Suprapubic skin (tissue), 4 donors: ENCODE measurements around the gene TCTN2. TPM values are rescaled to one million over a fixed set of nuclear protein-coding genes. Genes with fewer than 3 reads are reported as not detected.

ENCODE experiments used
- DNase-seq, 2 donors: peaks; one replicate each; pipeline ENCODE4 v3.0.0-alpha.2; 2019; ENCODE audit warnings: low spot score in 2 of 2
- H3K27ac ChIP-seq: fragments of 200-600 bp; sonication (generic); one replicate; pipeline ENCODE4 v1.5.1; 2019
- H3K27me3 ChIP-seq: fragments of 200-600 bp; sonication (generic); one replicate; pipeline ENCODE4 v1.5.1; 2019
- H3K36me3 ChIP-seq: fragments of 200-600 bp; sonication (generic); one replicate; pipeline ENCODE4 v1.5.1; 2019
- H3K4me1 ChIP-seq: fragments of 200-600 bp; sonication (generic); one replicate; pipeline ENCODE4 v1.5.1; 2019
- H3K4me3 ChIP-seq: fragments of 200-600 bp; sonication (generic); one replicate; pipeline ENCODE4 v1.5.1; 2019; ENCODE audit warnings: mild to moderate bottlenecking
- H3K9me3 ChIP-seq: fragments of 200-600 bp; sonication (generic); one replicate; pipeline ENCODE4 v1.5.1; 2019
- CTCF ChIP-seq, 2 donors: fragments of 200-600 bp in 1 of 2; fragments of 450-650 bp in 1 of 2; sonication (generic) in 1 of 2; IDR thresholded peaks; one replicate each; pipeline ENCODE4 v1.5.1; 2016 to 2019; ENCODE audit warnings: antibody characterized with exemption in 2 of 2, mild to moderate bottlenecking in 1 of 2, moderate library complexity in 1 of 2
- EP300 ChIP-seq: sonication (generic); formaldehyde crosslinking; IDR thresholded peaks from one replicate; pipeline ENCODE4 v1.6.1; 2017; ENCODE audit warnings: antibody characterized with exemption
- POLR2A ChIP-seq, 2 donors: fragments of 450-650 bp; IDR thresholded peaks; one replicate each; pipeline ENCODE4 v1.6.1; 2017; ENCODE audit warnings: antibody characterized with exemption in 2 of 2, mild to moderate bottlenecking in 2 of 2, moderate library complexity in 2 of 2
- POLR2AphosphoS5 ChIP-seq, 3 donors: sonication (generic); formaldehyde crosslinking; IDR thresholded peaks; one replicate each; pipeline ENCODE4 v1.6.1; 2017; ENCODE audit warnings: antibody characterized with exemption in 3 of 3
- WGBS: methylation state at CpG from one replicate; pipeline ENCODE4 v1.1.5; 2018; 5-methylcytosine and 5-hydroxymethylcytosine counted together
- total RNA-seq, 4 donors: library from RNA; depleted of rRNA; stranded (reverse); fragments of >200 nt; gene quantifications; one replicate each; pipeline ENCODE4 v1.1.0, GENCODE V29; 2016

Gene TCTN2
- total RNA-seq, 4 donors from 2014 or later = 10.2 to 31.9 (median 16.0) TPM

- peaks cover 37% of the 10 kb centered on the region for H3K36me3 ChIP-seq
- H3K27ac ChIP-seq = no peak overlapping the region
- 85% methylated on average over 4 of the region's 4 CpGs for WGBS
- TF ChIP-seq CTCF (IDR thresholded peaks at IDR 0.05) (no peak), EP300 (no peak), POLR2A (IDR thresholded peaks at IDR 0.05) (no peak), POLR2AphosphoS5 (IDR thresholded peaks at IDR 0.05) (no peak)
- H3K27me3 ChIP-seq = no peaks in the 10 kb centered on the region
- H3K9me3 ChIP-seq = no peaks in the 10 kb centered on the region
- H3K4me1 ChIP-seq = peaks cover 4% of the 10 kb centered on the region
- no peak for DNase-seq
- no peak overlapping the region for H3K4me3 ChIP-seq
Observed at GRCh38 chr12:123707466-123707865, 36.6 kb downstream of the TCTN2 start.

- WGBS = 0% methylated on average over 16 of the region's 26 CpGs
- Histone ChIP-seq H3K27ac (peak overlapping the region; percentile 81), H3K4me3 (peak overlapping the region; percentile 99), H3K9me3 (no peaks in the 10 kb centered on the region), H3K27me3 (no peaks in the 10 kb centered on the region), H3K36me3 (peaks cover 3% of the 10 kb centered on the region), H3K4me1 (peaks cover 22% of the 10 kb centered on the region)
- TF ChIP-seq CTCF (IDR thresholded peaks at IDR 0.05) (no peak), POLR2A (IDR thresholded peaks at IDR 0.05) (no peak), EP300 (no peak), POLR2AphosphoS5 (IDR thresholded peaks at IDR 0.05) (no peak)
- no peak for DNase-seq
Observed at GRCh38 chr12:123712780-123713319, 41.9 kb downstream of the TCTN2 start.

GRCh38 chr12:123713398-123713797, 42.5 kb downstream of the TCTN2 start:
- no peaks in the 10 kb centered on the region for H3K27me3 ChIP-seq
- H3K27ac ChIP-seq = peak overlapping the region; percentile 81
- TF ChIP-seq POLR2AphosphoS5 (IDR thresholded peaks at IDR 0.05) (no peak), EP300 (no peak)
- no peak for DNase-seq
- WGBS = 25% methylated on average over 6 of the region's 6 CpGs
- peak overlapping the region; percentile 99 for H3K4me3 ChIP-seq
- no peaks in the 10 kb centered on the region for H3K36me3 ChIP-seq
- H3K9me3 ChIP-seq = no peaks in the 10 kb centered on the region
- H3K4me1 ChIP-seq = peaks cover 22% of the 10 kb centered on the region

GRCh38 chr12:123713823-123714585, 43.1 kb downstream of the TCTN2 start:
- no peaks in the 10 kb centered on the region for H3K27me3 ChIP-seq
- no peak for DNase-seq
- peak overlapping the region; percentile 99 for H3K4me3 ChIP-seq
- H3K36me3 ChIP-seq = no peaks in the 10 kb centered on the region
- no peak for TF ChIP-seq CTCF (IDR thresholded peaks at IDR 0.05)
- 48% methylated on average over 9 of the region's 10 CpGs for WGBS
- peaks cover 22% of the 10 kb centered on the region for H3K4me1 ChIP-seq
- no peaks in the 10 kb centered on the region for H3K9me3 ChIP-seq
- no peak overlapping the region for H3K27ac ChIP-seq

- Histone ChIP-seq H3K36me3 (peaks cover 8% of the 10 kb centered on the region), H3K4me3 (no peak overlapping the region), H3K27ac (no peak overlapping the region), H3K4me1 (peaks cover 22% of the 10 kb centered on the region), H3K27me3 (no peaks in the 10 kb centered on the region), H3K9me3 (no peaks in the 10 kb centered on the region)
- WGBS = 69% methylated on average over 2 of the region's 2 CpGs
- no peak for DNase-seq
- TF ChIP-seq CTCF (IDR thresholded peaks at IDR 0.05) = no peak
- TF ChIP-seq EP300 = no peak
- TF ChIP-seq POLR2AphosphoS5 (IDR thresholded peaks at IDR 0.05) = no peak
- no peak for TF ChIP-seq POLR2A (IDR thresholded peaks at IDR 0.05)
Observed at GRCh38 chr12:123715195-123715594, 44.3 kb downstream of the TCTN2 start.
